Measurements from ENCODE around the gene RRP1.
"Not testable (repeated sequence)": the region's sequence is repeated elsewhere in the genome, so short reads cannot be mapped to it uniquely, and the experiment has no call there.

DNA sequence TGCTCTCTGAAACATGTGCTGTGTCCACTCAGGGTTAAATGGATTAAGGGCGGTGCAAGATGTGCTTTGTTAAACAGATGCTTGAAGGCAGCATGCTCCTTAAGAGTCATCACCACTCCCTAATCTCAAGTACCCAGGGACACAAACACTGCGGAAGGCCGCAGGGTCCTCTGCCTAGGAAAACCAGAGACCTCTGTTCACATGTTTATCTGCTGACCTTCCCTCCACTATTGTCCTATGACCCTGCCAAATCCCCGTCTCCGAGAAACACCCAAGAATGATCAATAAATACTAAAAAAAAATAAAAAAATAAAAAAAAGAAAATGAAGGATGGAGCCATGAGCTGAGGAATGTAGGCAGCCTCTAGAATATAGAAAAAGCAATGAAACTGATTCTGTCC, 33.4 kb downstream of the RRP1 start:
- TF ChIP-seq NR3C1 (IDR thresholded peaks at IDR 0.05); CHD2 (IDR thresholded peaks at IDR 0.05; ENCODE audit: low read length, partially characterized antibody); REST (IDR thresholded peaks at IDR 0.05); TP53 (CRISPR knock-in tag; IDR thresholded peaks at IDR 0.05); POLR2A (IDR thresholded peaks at IDR 0.05; ENCODE audit: low read length); CBX8 (IDR thresholded peaks at IDR 0.05); CEBPB (IDR thresholded peaks at IDR 0.05); BHLHE40 (IDR thresholded peaks at IDR 0.05; ENCODE audit: low read depth, low read length): not testable (repeated sequence)
- TF ChIP-seq, protein P1, sequence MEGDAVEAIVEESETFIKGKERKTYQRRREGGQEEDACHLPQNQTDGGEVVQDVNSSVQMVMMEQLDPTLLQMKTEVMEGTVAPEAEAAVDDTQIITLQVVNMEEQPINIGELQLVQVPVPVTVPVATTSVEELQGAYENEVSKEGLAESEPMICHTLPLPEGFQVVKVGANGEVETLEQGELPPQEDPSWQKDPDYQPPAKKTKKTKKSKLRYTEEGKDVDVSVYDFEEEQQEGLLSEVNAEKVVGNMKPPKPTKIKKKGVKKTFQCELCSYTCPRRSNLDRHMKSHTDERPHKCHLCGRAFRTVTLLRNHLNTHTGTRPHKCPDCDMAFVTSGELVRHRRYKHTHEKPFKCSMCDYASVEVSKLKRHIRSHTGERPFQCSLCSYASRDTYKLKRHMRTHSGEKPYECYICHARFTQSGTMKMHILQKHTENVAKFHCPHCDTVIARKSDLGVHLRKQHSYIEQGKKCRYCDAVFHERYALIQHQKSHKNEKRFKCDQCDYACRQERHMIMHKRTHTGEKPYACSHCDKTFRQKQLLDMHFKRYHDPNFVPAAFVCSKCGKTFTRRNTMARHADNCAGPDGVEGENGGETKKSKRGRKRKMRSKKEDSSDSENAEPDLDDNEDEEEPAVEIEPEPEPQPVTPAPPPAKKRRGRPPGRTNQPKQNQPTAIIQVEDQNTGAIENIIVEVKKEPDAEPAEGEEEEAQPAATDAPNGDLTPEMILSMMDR (IDR thresholded peaks at IDR 0.05), result not testable (repeated sequence)
